Neural progenitor cell (in vitro differentiated cells): Measurements from ENCODE around the gene AFF1. TPM values are rescaled to one million over a fixed set of nuclear protein-coding genes. Genes with fewer than 3 reads are reported as not detected.
"Not testable (repeated sequence)": the region's sequence is repeated elsewhere in the genome, so short reads cannot be mapped to it uniquely, and the experiment has no call there.

ENCODE experiments used
- DNase-seq: peaks from one replicate; pipeline ENCODE4 v3.0.0-alpha.2; 2016; ENCODE audit warnings: low spot score
- H2AFZ ChIP-seq: fragments of 200-600 bp; sonication (generic); replicated peaks from 2 replicates; pipeline ENCODE4 v1.6.1; 2016; ENCODE audit warnings: antibody characterized with exemption
- H3F3A ChIP-seq: fragments of 200-600 bp; sonication (generic); 2 replicates; pipeline ENCODE4 v1.6.1; 2016; ENCODE audit warnings: antibody characterized with exemption, low read depth
- H3K27ac ChIP-seq: fragments of 200-600 bp; sonication (generic); 2 replicates; pipeline ENCODE4 v1.5.1; 2016; ENCODE audit warnings: mild to moderate bottlenecking
- H3K27me3 ChIP-seq: fragments of 200-600 bp; sonication (generic); 2 replicates; pipeline ENCODE4 v1.6.1; 2016; ENCODE audit warnings: mild to moderate bottlenecking, moderate library complexity
- H3K36me3 ChIP-seq: fragments of 200-600 bp; sonication (generic); 2 replicates; pipeline ENCODE4 v1.5.1; 2016
- H3K4me1 ChIP-seq: fragments of 200-600 bp; sonication (generic); 2 replicates; pipeline ENCODE4 v1.6.1; 2016; ENCODE audit warnings: mixed run types
- H3K4me2 ChIP-seq: fragments of 200-600 bp; sonication (generic); 2 replicates; pipeline ENCODE4 v1.6.1; 2016
- H3K4me3 ChIP-seq: fragments of 200-600 bp; sonication (generic); 2 replicates; pipeline ENCODE4 v1.5.1; 2016
- H3K79me2 ChIP-seq: fragments of 200-600 bp; sonication (generic); 2 replicates; pipeline ENCODE4 v1.6.1; 2016; ENCODE audit warnings: low read depth
- H3K9ac ChIP-seq: fragments of 200-600 bp; sonication (generic); 2 replicates; pipeline ENCODE4 v1.6.1; 2016
- H3K9me3 ChIP-seq: fragments of 200-600 bp; sonication (generic); 2 replicates; pipeline ENCODE4 v1.5.1; 2016; ENCODE audit warnings: low read depth
- H4K20me1 ChIP-seq: fragments of 200-600 bp; sonication (generic); 2 replicates; pipeline ENCODE4 v1.6.1; 2016; ENCODE audit warnings: low read depth
- H3K27ac Mint-ChIP-seq: 3 replicates; pipeline ENCODE4 v1.8.0; 2021; ENCODE audit warnings: mixed read lengths
- H3K27me3 Mint-ChIP-seq: 2 replicates; pipeline ENCODE4 v1.8.0; 2022; ENCODE audit warnings: low read depth, mild to moderate bottlenecking, inconsistent platforms, moderate library complexity, mixed read lengths; ENCODE audit not compliant: insufficient read depth
- H3K36me3 Mint-ChIP-seq: 3 replicates; pipeline ENCODE4 v1.8.0; 2021; ENCODE audit warnings: mixed read lengths
- H3K4me1 Mint-ChIP-seq: 3 replicates; pipeline ENCODE4 v1.8.0; 2021; ENCODE audit warnings: mixed read lengths
- H3K4me3 Mint-ChIP-seq: 3 replicates; pipeline ENCODE4 v1.8.0; 2021; ENCODE audit warnings: mild to moderate bottlenecking, moderate library complexity, mixed read lengths
- H3K9me3 Mint-ChIP-seq: 3 replicates; pipeline ENCODE4 v1.8.0; 2020; ENCODE audit warnings: mixed read lengths
- EZH2 ChIP-seq: fragments of 200-600 bp; sonication (generic); IDR thresholded peaks from 2 replicates; pipeline ENCODE4 v1.6.1; 2017; ENCODE audit warnings: antibody characterized with exemption, mild to moderate bottlenecking, moderate library complexity
- EZH2phosphoT487 ChIP-seq: fragments of 200-600 bp; sonication (generic); IDR thresholded peaks from 2 replicates; pipeline ENCODE4 v1.6.1; 2017; ENCODE audit warnings: antibody characterized with exemption
- total RNA-seq: library from RNA; depleted of rRNA; stranded (reverse); fragments of >200 nt; gene quantifications from 2 replicates; pipeline ENCODE4 v1.2.3, GENCODE V29; 2015; ENCODE audit warnings: low replicate concordance
- TF ChIP-seq, protein P1 (sequence below): fragments of 200-600 bp; sonication (generic); IDR thresholded peaks from 2 replicates; pipeline ENCODE4 v1.5.1; 2017; ENCODE audit warnings: antibody characterized with exemption, mild to moderate bottlenecking

Gene AFF1
- total RNA-seq, 1 donor from 2014 or later, result 29.0 TPM

DNA sequence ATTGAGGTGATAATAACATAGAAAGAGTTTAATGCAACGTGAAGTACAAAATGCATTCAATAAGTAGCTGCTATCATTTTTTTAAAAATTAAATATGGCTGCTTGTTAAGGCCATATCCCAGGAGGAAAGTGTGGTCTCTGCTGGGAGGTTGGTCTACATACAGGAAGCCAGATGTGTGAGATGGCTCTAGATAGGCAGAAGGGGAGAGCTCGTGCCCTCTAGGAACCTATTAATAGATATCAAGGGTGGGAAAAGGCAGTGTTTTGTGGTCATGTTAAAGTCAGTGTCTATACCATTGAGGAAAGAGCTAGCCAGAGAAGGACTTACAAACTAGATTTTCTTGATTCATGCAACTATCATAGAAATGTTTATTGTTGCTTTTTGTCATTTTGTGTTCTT lies 145.2 kb downstream of the AFF1 start:
- H3K27ac Mint-ChIP-seq, result no peak overlapping the region
- no peak overlapping the region for H3K9ac ChIP-seq
- H3K9me3 Mint-ChIP-seq, result no peaks in the 10 kb centered on the region
- no peaks in the 10 kb centered on the region for H3K4me1 Mint-ChIP-seq
- H3F3A ChIP-seq, result no peaks in the 10 kb centered on the region
- peaks cover 8% of the 10 kb centered on the region for H3K36me3 Mint-ChIP-seq
- no peaks in the 10 kb centered on the region for H3K36me3 ChIP-seq
- no peak overlapping the region for H3K4me3 ChIP-seq
- H3K79me2 ChIP-seq, result peaks cover 88% of the 10 kb centered on the region
- no peak overlapping the region for H2AFZ ChIP-seq
- H3K4me3 Mint-ChIP-seq, result no peak overlapping the region
- peaks cover 23% of the 10 kb centered on the region for H3K4me1 ChIP-seq
- TF ChIP-seq EZH2phosphoT487, result no peak
- no peak for TF ChIP-seq EZH2
- TF ChIP-seq, protein P1, sequence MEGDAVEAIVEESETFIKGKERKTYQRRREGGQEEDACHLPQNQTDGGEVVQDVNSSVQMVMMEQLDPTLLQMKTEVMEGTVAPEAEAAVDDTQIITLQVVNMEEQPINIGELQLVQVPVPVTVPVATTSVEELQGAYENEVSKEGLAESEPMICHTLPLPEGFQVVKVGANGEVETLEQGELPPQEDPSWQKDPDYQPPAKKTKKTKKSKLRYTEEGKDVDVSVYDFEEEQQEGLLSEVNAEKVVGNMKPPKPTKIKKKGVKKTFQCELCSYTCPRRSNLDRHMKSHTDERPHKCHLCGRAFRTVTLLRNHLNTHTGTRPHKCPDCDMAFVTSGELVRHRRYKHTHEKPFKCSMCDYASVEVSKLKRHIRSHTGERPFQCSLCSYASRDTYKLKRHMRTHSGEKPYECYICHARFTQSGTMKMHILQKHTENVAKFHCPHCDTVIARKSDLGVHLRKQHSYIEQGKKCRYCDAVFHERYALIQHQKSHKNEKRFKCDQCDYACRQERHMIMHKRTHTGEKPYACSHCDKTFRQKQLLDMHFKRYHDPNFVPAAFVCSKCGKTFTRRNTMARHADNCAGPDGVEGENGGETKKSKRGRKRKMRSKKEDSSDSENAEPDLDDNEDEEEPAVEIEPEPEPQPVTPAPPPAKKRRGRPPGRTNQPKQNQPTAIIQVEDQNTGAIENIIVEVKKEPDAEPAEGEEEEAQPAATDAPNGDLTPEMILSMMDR, result no peak
- H3K27me3 ChIP-seq, result no peaks in the 10 kb centered on the region
- H3K27ac ChIP-seq, result no peak overlapping the region
- no peaks in the 10 kb centered on the region for H3K27me3 Mint-ChIP-seq
- H3K9me3 ChIP-seq, result no peaks in the 10 kb centered on the region
- no peak for DNase-seq
- no peak overlapping the region for H3K4me2 ChIP-seq
- H4K20me1 ChIP-seq, result peaks cover 29% of the 10 kb centered on the region

DNA sequence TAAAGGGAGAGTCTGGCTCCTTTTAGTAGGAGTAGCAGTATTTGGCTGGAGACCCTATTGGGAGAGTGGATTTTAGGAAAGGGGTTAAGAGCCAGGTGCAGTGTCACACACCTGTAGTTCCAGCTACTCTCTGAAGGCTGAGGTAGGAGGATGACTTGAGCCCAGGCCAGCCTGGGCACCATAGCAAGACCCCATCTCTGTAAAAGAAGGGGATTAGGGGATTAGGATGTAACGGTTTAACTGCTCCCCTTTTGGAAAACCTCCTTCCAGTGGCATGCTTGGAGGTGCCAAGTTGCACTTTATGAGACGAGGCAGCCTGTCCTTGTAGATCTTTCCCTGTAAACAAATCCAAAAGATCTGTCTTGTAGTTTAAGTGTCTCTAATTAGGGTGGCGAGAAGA lies 145.7 kb downstream of the AFF1 start:
- Histone ChIP-seq H3K9ac (no peak overlapping the region), H2AFZ (no peak overlapping the region), H3K36me3 (no peaks in the 10 kb centered on the region), H3F3A (no peaks in the 10 kb centered on the region), H3K4me1 (peaks cover 23% of the 10 kb centered on the region), H3K27ac (no peak overlapping the region), H3K4me3 (no peak overlapping the region), H3K9me3 (no peaks in the 10 kb centered on the region), H3K79me2 (peaks cover 83% of the 10 kb centered on the region), H3K4me2 (no peak overlapping the region), H4K20me1 (peaks cover 24% of the 10 kb centered on the region), H3K27me3 (no peaks in the 10 kb centered on the region)
- Mint-ChIP-seq H3K27me3 (no peaks in the 10 kb centered on the region), H3K4me1 (no peaks in the 10 kb centered on the region), H3K36me3 (peaks cover 8% of the 10 kb centered on the region), H3K27ac (no peak overlapping the region), H3K4me3 (no peak overlapping the region), H3K9me3 (no peaks in the 10 kb centered on the region)
- TF ChIP-seq EZH2 (no peak), EZH2phosphoT487 (no peak)
- TF ChIP-seq, protein P1, result no peak
- no peak for DNase-seq

DNA sequence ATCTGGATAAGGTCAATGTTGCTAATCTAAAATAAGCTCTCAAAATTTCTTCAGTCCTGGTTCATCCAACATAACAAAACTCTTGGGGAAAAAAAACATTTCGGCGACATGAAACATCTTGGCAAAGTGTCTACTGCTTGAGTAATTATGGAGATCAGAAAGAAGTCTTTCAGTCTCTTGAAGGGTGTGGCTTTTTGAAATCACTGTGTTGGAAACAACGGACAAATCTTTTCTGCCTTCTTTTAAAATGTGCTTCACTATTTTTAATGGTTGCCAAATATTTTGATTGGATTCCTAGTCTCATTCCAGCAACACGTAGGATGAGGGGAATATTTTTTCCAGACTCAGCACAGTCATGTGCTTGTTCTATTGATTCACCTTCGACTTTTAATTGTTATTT lies 147.0 kb downstream of the AFF1 start:
- Mint-ChIP-seq H3K36me3 (peaks cover 13% of the 10 kb centered on the region), H3K27ac (no peak overlapping the region), H3K4me3 (no peak overlapping the region), H3K9me3 (no peaks in the 10 kb centered on the region), H3K27me3 (no peaks in the 10 kb centered on the region), H3K4me1 (no peaks in the 10 kb centered on the region)
- Histone ChIP-seq H3F3A (no peaks in the 10 kb centered on the region), H3K4me1 (peaks cover 18% of the 10 kb centered on the region), H2AFZ (no peak overlapping the region), H4K20me1 (peaks cover 16% of the 10 kb centered on the region), H3K27ac (no peak overlapping the region), H3K4me3 (no peak overlapping the region), H3K36me3 (no peaks in the 10 kb centered on the region), H3K4me2 (no peak overlapping the region), H3K79me2 (peaks cover 70% of the 10 kb centered on the region), H3K27me3 (no peaks in the 10 kb centered on the region), H3K9ac (no peak overlapping the region), H3K9me3 (no peaks in the 10 kb centered on the region)
- TF ChIP-seq EZH2, result no peak
- TF ChIP-seq, protein P1, result no peak
- no peak for TF ChIP-seq EZH2phosphoT487
- no peak for DNase-seq

GRCh38 chr4:87085732-87086131 lies 150.9 kb downstream of the AFF1 start:
- not testable (repeated sequence) for H3K27me3 Mint-ChIP-seq, H3K27ac Mint-ChIP-seq, H2AFZ ChIP-seq

More at GRCh38 chr4:87085732-87086131, 150.9 kb downstream of the AFF1 start:
- H3F3A ChIP-seq, H3K4me1 ChIP-seq, H3K4me3 ChIP-seq, H3K27ac ChIP-seq, H3K4me3 Mint-ChIP-seq, DNase-seq, H3K27me3 ChIP-seq, H3K4me2 ChIP-seq, H4K20me1 ChIP-seq, H3K36me3 ChIP-seq, H3K9ac ChIP-seq, H3K9me3 ChIP-seq, H3K9me3 Mint-ChIP-seq, H3K4me1 Mint-ChIP-seq: not testable (repeated sequence)
- H3K79me2 ChIP-seq, result peaks cover 46% of the 10 kb centered on the region
- peaks cover 15% of the 10 kb centered on the region for H3K36me3 Mint-ChIP-seq
